Measurements from ENCODE around the gene CDC27. TPM values are rescaled to one million over a fixed set of nuclear protein-coding genes. Genes with fewer than 3 reads are reported as not detected.
"Not testable (repeated sequence)": the region's sequence is repeated elsewhere in the genome, so short reads cannot be mapped to it uniquely, and the experiment has no call there.

CDC27 gene
- total RNA-seq, 1 donor from 2014 or later: 93.2 TPM

- no peak for DNase-seq (ENCODE audit: low read depth)
Measured at GRCh38 chr17:47193931-47194511, 4.9 kb upstream of the CDC27 start.

- peak; percentile 89 for DNase-seq (ENCODE audit: low read depth)
Measured at GRCh38 chr17:47192554-47192953, 3.5 kb upstream of the CDC27 start.

- DNase-seq (ENCODE audit: low read depth): no peak
Measured at GRCh38 chr17:47190770-47191169, 1.7 kb upstream of the CDC27 start.

GRCh38 chr17:47190243-47190642 lies 1.1 kb upstream of the CDC27 start:
- DNase-seq (ENCODE audit: low read depth): no peak

GRCh38 chr17:47189732-47190237 lies 690 bp upstream of the CDC27 start:
- DNase-seq (ENCODE audit: low read depth): no peak

GRCh38 chr17:47188271-47188875 lies 722 bp downstream of the CDC27 start:
- peak; percentile 29 for DNase-seq (ENCODE audit: low read depth)

- no peak for DNase-seq (ENCODE audit: low read depth)
Measured at GRCh38 chr17:47184681-47185080, 4.4 kb downstream of the CDC27 start.

- not testable (repeated sequence) for DNase-seq (ENCODE audit: low read depth)
Measured at GRCh38 chr17:47180988-47181387, 8.1 kb downstream of the CDC27 start.

GRCh38 chr17:47180337-47180736 lies 8.8 kb downstream of the CDC27 start:
- DNase-seq (ENCODE audit: low read depth): no peak

- DNase-seq (ENCODE audit: low read depth): peak; percentile 68
Measured at GRCh38 chr17:47179141-47179540, 10.0 kb downstream of the CDC27 start.

GRCh38 chr17:47177261-47177660 lies 11.8 kb downstream of the CDC27 start:
- no peak for DNase-seq (ENCODE audit: low read depth)

GRCh38 chr17:47176389-47176826 lies 12.7 kb downstream of the CDC27 start:
- DNase-seq (ENCODE audit: low read depth): no peak

- not testable (repeated sequence) for DNase-seq (ENCODE audit: low read depth)
Measured at GRCh38 chr17:47174823-47175222, 14.3 kb downstream of the CDC27 start.

GRCh38 chr17:47172696-47173565 lies 16.2 kb downstream of the CDC27 start:
- DNase-seq (ENCODE audit: low read depth): no peak

GRCh38 chr17:47170710-47171109 lies 18.4 kb downstream of the CDC27 start:
- no peak for DNase-seq (ENCODE audit: low read depth)

GRCh38 chr17:47168896-47169295 lies 20.2 kb downstream of the CDC27 start:
- not testable (repeated sequence) for DNase-seq (ENCODE audit: low read depth)

GRCh38 chr17:47166854-47167253 lies 22.2 kb downstream of the CDC27 start:
- DNase-seq (ENCODE audit: low read depth): not testable (repeated sequence)

GRCh38 chr17:47165137-47165536 lies 24.0 kb downstream of the CDC27 start:
- DNase-seq (ENCODE audit: low read depth): no peak

GRCh38 chr17:47164263-47164662 lies 24.8 kb downstream of the CDC27 start:
- DNase-seq (ENCODE audit: low read depth): no peak

GRCh38 chr17:47162013-47162622 lies 27.0 kb downstream of the CDC27 start:
- DNase-seq (ENCODE audit: low read depth): no peak

- DNase-seq (ENCODE audit: low read depth): no peak
Measured at GRCh38 chr17:47159315-47159714, 29.8 kb downstream of the CDC27 start.

- no peak for DNase-seq (ENCODE audit: low read depth)
Measured at GRCh38 chr17:47145351-47145750, 43.7 kb downstream of the CDC27 start.
